ENCODE results near the gene ZNF428. TPM values are rescaled to one million over a fixed set of nuclear protein-coding genes. Genes with fewer than 3 reads are reported as not detected.

The ZNF428 gene
- total and polyA plus RNA-seq, 11 donors, result 25.1 to 64.5 (median 31.3) TPM

DNA sequence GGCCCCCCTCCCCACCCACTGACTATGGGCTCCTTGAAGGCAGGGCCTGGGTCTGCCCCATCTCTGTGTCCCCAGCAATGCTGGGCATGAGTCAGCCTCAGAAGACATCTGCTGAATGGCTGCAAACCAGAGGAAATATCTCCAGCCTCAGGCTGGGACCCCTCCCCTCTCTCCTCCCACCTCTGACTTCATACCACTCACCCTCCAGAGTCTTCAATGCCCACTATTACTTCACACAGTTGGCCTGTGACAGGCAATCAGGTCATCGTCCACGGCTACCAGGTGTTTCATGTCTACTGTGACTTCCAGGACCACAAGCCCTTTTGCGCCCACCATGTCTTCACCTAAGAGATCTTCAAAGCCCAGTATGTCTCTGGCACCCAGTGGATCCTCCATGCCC is 7.6 kb downstream of the ZNF428 start, which contains the start of gene SRRM5:
TSS of gene SRRM5 (plus strand) at position 301 of the 400 bp plus-strand sequence. CDS start at position 335, 34 bp downstream.
- Histone ChIP-seq H3K27me3 (no peaks in the 10 kb centered on the region), H3K4me3 (no peak within 1 kb of the TSS), H3K27ac (no peak within 1 kb of the TSS), H3K36me3 (peaks cover 0 to 50% (median 24%) of the 10 kb centered on the region in 9 donors), H3K4me1 (peaks cover 0 to 5% (median 0%) of the 10 kb centered on the region in 12 donors), H3K9me3 (no peaks in the 10 kb centered on the region)
- DNase-seq (no peak), ATAC-seq (no peak)
- intact Hi-C loops (cut with DNase I), result no loop called here
- TF ChIP-seq, protein P1, sequence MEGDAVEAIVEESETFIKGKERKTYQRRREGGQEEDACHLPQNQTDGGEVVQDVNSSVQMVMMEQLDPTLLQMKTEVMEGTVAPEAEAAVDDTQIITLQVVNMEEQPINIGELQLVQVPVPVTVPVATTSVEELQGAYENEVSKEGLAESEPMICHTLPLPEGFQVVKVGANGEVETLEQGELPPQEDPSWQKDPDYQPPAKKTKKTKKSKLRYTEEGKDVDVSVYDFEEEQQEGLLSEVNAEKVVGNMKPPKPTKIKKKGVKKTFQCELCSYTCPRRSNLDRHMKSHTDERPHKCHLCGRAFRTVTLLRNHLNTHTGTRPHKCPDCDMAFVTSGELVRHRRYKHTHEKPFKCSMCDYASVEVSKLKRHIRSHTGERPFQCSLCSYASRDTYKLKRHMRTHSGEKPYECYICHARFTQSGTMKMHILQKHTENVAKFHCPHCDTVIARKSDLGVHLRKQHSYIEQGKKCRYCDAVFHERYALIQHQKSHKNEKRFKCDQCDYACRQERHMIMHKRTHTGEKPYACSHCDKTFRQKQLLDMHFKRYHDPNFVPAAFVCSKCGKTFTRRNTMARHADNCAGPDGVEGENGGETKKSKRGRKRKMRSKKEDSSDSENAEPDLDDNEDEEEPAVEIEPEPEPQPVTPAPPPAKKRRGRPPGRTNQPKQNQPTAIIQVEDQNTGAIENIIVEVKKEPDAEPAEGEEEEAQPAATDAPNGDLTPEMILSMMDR (IDR thresholded peaks at IDR 0.05), result no peak
- no peak for TF ChIP-seq POLR2A (IDR thresholded peaks at IDR 0.05)
- WGBS, 4 donors, result 86 to 97% (median 89%) methylated on average over 3 of the region's 3 CpGs

DNA sequence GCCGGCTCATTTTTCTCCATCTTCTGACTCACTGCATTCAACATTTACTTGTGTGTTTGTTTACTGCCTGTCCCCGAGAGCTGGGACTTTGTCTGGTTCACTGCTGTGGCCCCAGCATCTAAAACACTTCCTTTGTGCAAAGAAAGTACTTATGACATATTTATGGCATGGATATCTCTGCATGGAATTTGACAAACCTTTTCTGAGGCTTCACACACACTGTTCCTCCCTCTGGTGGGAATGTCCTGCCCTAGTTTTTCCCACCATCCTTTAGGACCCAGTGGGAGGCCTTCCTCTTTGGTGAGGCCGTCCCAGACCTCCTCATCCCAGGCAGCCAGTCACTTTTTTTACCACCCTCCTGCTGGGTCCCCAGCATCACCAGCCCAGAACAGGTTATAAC is 8.9 kb downstream of the ZNF428 start:
- Histone ChIP-seq H3K4me1 (peaks cover 0 to 5% (median 0%) of the 10 kb centered on the region in 12 donors), H3K27ac (no peak overlapping the region), H3K36me3 (peaks cover 0 to 54% (median 30%) of the 10 kb centered on the region in 9 donors), H3K27me3 (no peaks in the 10 kb centered on the region), H3K4me3 (no peak overlapping the region), H3K9me3 (no peaks in the 10 kb centered on the region)
- TF ChIP-seq, protein P1 (IDR thresholded peaks at IDR 0.05), result no peak
- no peak for DNase-seq
- no peak for ATAC-seq
- 71 to 80% (median 78%) methylated on average over 3 of the region's 3 CpGs for WGBS, 4 donors
- intact Hi-C loops (cut with DNase I), result no loop called here

DNA sequence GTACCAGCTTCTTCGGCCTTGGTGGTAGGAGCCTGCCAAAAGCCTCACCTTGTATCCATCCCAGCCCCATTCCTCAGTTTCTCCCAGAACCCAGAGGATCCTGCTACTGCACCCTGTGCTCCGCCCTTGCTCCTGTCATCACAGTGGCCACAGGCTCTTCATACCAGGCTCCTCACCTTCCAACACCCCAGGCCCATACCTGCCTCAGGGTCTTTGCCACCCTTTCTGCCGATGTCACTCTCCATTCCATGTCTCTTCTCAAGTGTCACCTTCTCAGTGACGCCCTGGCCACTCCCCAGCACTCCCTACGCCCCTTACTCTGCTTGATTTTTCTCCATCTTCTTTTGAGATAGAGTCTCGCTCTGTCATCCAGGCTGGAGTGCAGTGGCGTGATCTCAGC is 9.6 kb downstream of the ZNF428 start:
- H3K9me3 ChIP-seq, result no peaks in the 10 kb centered on the region
- no peak overlapping the region for H3K27ac ChIP-seq
- DNase-seq (no peak), ATAC-seq (no peak)
- no peaks in the 10 kb centered on the region for H3K27me3 ChIP-seq
- intact Hi-C loops (cut with DNase I), result no loop called here
- WGBS, 4 donors, result 77 to 88% (median 84%) methylated on average over 7 of the region's 7 CpGs
- TF ChIP-seq, protein P1 (IDR thresholded peaks at IDR 0.05), result no peak
- no peak for TF ChIP-seq POLR2A (IDR thresholded peaks at IDR 0.05)
- peaks cover 0 to 54% (median 30%) of the 10 kb centered on the region in 9 donors for H3K36me3 ChIP-seq
- H3K4me3 ChIP-seq, result no peak overlapping the region
- H3K4me1 ChIP-seq, result peaks cover 0 to 8% (median 0%) of the 10 kb centered on the region in 12 donors

DNA sequence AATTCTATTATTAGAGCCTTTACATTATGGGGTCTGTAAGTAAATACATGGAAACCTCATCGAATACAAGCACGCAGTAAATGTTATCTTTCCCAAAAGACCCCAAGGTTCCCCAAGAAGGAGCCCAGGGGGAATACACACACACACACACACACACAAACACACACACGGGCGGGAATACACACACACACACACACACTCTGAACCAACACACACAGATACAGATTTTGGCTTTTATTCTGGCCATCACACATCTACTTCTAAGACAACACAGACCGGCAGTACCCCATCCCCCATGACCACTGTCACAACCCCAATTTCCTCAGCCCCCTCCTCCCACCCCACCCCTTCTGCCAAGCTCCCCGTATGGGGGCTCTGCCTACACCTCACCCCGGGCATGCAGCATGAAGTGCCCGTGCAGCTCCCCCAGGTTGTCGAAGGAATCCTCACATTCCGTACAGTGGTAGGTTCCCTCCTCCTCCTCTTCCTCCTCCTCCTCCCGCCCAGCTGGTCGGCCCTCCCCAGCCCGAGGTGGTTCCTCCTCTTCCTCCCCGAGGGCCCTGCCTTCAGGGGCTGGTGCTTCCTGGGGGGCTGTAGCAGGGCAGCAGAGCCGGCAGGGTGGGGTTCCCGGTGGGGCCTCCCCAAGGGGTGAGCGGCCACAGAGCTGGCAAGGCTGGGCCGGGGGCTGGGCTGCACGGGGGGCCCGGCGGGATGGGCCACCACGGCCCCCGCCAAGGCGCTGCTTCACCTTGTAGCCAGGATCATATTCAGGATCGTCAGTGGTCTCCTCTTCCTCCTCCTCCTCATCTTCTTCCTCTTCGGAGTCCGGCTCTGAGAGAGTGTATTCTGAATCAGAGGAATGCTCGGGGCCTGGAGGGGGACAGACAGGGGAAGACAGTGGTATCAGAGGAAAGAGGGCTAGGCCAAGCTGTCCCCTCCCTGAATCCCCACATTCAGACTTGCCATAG is 11.9 kb downstream of the ZNF428 start:
- no peak overlapping the region for H3K27ac ChIP-seq
- DNase-seq (no peak), ATAC-seq (peak in 2 of 4 donors; percentile 8 to 13)
- no peak for TF ChIP-seq POLR2A (IDR thresholded peaks at IDR 0.05)
- TF ChIP-seq, protein P1 (IDR thresholded peaks at IDR 0.05), result no peak
- H3K4me3 ChIP-seq, result peak overlapping the region in 1 of 12 donors; percentile 40
- WGBS, 4 donors, result 74 to 77% (median 76%) methylated on average over 27 to 28 of the region's 28 CpGs
- intact Hi-C loops (cut with DNase I), result no loop called here
- H3K36me3 ChIP-seq, result peaks cover 0 to 39% (median 23%) of the 10 kb centered on the region in 9 donors
- H3K4me1 ChIP-seq, result peaks cover 0 to 8% (median 0%) of the 10 kb centered on the region in 12 donors
- no peaks in the 10 kb centered on the region for H3K27me3 ChIP-seq
- no peaks in the 10 kb centered on the region for H3K9me3 ChIP-seq

Measured in heart left ventricle (tissue), 16 donors.